ENCODE results near the gene HIF1A.

DNA sequence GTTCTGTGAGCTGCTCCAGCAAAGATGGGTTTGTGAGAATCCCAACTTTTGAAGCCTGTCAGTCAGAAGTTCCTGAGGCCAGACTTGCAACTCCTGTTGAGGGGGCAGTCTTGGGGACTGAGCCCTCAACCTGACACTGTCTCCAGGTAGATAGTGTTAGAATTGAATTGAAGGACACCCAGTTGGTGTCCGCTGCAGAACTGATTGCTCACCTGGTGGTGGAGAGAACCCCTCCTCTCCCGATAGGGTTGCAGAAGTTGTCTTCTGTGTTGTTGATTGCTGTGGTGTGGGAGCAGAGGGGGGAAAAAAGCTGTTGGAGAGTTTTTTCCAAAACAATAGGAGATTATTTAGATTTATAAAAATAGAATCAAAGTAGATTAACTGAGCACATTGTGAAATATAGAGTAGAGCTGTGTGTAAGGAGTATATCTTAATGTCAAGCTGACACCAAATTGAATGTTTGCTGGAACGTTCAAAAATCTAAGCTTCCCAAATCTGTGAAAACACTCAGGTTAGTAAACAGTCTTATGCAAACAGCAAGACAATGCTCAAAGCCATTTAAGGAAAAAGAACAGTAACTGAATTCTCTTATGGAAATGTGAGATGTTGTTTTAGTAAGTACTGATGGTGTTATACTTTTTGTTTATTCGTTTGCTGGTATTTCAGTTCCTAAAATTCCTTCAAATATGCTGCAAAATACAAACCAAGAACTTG is 18.6 kb downstream of the HIF1A start:
- no peak for TF ChIP-seq POLR2A (IDR thresholded peaks at IDR 0.05)
- TF ChIP-seq, protein P1, sequence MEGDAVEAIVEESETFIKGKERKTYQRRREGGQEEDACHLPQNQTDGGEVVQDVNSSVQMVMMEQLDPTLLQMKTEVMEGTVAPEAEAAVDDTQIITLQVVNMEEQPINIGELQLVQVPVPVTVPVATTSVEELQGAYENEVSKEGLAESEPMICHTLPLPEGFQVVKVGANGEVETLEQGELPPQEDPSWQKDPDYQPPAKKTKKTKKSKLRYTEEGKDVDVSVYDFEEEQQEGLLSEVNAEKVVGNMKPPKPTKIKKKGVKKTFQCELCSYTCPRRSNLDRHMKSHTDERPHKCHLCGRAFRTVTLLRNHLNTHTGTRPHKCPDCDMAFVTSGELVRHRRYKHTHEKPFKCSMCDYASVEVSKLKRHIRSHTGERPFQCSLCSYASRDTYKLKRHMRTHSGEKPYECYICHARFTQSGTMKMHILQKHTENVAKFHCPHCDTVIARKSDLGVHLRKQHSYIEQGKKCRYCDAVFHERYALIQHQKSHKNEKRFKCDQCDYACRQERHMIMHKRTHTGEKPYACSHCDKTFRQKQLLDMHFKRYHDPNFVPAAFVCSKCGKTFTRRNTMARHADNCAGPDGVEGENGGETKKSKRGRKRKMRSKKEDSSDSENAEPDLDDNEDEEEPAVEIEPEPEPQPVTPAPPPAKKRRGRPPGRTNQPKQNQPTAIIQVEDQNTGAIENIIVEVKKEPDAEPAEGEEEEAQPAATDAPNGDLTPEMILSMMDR (IDR thresholded peaks at IDR 0.05): no peak

All from heart left ventricle (tissue), 13 donors.